HL-60 (cell line): ENCODE data around the gene GNG7.
"Not testable (repeated sequence)": the region's sequence is repeated elsewhere in the genome, so short reads cannot be mapped to it uniquely, and the experiment has no call there.

Experiments used
- DNase-seq, 2 experiments: peaks; one replicate each; pipeline ENCODE4 v3.0.0-alpha.2; 2010 to 2020; ENCODE audit warnings: low read depth in 1 of 2, low spot score in 1 of 2
- H3K27ac ChIP-seq: fragments of 250-450 bp; sonication (Bioruptor Pico); replicated peaks from 2 replicates; pipeline ENCODE4 v1.5.1; 2020; ENCODE audit warnings: mild to moderate bottlenecking, moderate library complexity
- H3K27me3 ChIP-seq: fragments of 250-450 bp; sonication (Bioruptor Pico); 2 replicates; pipeline ENCODE4 v1.5.1; 2021; ENCODE audit warnings: mild to moderate bottlenecking, moderate library complexity; ENCODE audit not compliant: insufficient read depth, poor library complexity, severe bottlenecking
- H3K4me3 ChIP-seq: replicated peaks from 2 replicates; pipeline ENCODE4 v1.5.1; 2011; ENCODE audit warnings: mild to moderate bottlenecking, control low read depth, low read length; ENCODE audit not compliant: insufficient read depth
- GABPA ChIP-seq: IDR thresholded peaks from 2 replicates; pipeline ENCODE4 v1.6.1; 2012; ENCODE audit warnings: low read depth
- POLR2AphosphoS5 ChIP-seq: IDR thresholded peaks from 2 replicates; pipeline ENCODE4 v1.6.1; 2012; ENCODE audit warnings: low read depth
- SPI1 ChIP-seq: IDR thresholded peaks from 2 replicates; pipeline ENCODE4 v1.6.1; 2012; ENCODE audit warnings: low read depth, mild to moderate bottlenecking, borderline replicate concordance
- TF ChIP-seq, protein P1 (sequence below): IDR thresholded peaks from one replicate; pipeline ENCODE4 v1.5.1; 2011; ENCODE audit warnings: low read length, control low read depth, inconsistent platforms; ENCODE audit not compliant: insufficient read depth
- TF ChIP-seq, protein P2 (sequence below): IDR thresholded peaks from 2 replicates; pipeline ENCODE4 v1.6.1; 2012; ENCODE audit warnings: low read depth; ENCODE audit not compliant: insufficient replicate concordance

Gene GNG7

DNA sequence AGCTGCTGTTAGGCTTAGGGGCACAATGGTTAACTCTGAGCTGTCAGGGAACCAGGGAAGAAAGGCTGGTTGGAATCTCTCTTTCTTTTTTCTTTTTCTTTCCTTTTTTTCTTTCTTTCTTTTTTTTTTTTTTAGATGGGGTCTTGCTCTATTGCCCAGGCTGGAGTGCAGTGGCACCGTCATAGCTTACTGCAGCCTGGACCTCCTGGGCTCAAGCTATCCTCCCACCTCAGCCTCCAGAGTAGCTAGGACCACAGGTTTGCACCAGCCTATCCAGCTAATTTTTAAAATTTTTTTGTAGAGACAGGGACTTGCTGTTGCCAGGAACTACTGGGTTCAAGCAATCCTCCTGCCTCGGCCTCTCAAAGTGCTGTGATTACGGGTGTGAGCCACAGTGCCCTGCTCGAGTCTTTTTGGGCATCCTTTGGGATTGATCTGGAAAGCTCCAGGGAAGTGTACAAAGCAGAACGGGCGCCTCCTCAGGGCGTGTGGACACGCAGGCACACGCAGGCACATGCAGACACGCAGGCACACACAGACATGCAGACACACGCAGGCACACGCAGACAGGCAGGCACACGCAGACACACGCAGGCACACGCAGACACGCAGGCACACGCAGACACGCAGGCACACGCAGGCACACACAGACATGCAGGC lies 127.4 kb downstream of the GNG7 start:
- Histone ChIP-seq H3K4me3 (no peak overlapping the region), H3K27me3 (no peaks in the 10 kb centered on the region), H3K27ac (no peak overlapping the region)
- TF ChIP-seq, protein P1, sequence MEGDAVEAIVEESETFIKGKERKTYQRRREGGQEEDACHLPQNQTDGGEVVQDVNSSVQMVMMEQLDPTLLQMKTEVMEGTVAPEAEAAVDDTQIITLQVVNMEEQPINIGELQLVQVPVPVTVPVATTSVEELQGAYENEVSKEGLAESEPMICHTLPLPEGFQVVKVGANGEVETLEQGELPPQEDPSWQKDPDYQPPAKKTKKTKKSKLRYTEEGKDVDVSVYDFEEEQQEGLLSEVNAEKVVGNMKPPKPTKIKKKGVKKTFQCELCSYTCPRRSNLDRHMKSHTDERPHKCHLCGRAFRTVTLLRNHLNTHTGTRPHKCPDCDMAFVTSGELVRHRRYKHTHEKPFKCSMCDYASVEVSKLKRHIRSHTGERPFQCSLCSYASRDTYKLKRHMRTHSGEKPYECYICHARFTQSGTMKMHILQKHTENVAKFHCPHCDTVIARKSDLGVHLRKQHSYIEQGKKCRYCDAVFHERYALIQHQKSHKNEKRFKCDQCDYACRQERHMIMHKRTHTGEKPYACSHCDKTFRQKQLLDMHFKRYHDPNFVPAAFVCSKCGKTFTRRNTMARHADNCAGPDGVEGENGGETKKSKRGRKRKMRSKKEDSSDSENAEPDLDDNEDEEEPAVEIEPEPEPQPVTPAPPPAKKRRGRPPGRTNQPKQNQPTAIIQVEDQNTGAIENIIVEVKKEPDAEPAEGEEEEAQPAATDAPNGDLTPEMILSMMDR, result no peak
- TF ChIP-seq GABPA, result no peak
- no peak for TF ChIP-seq POLR2AphosphoS5
- TF ChIP-seq SPI1, result no peak
- TF ChIP-seq, protein P2, sequence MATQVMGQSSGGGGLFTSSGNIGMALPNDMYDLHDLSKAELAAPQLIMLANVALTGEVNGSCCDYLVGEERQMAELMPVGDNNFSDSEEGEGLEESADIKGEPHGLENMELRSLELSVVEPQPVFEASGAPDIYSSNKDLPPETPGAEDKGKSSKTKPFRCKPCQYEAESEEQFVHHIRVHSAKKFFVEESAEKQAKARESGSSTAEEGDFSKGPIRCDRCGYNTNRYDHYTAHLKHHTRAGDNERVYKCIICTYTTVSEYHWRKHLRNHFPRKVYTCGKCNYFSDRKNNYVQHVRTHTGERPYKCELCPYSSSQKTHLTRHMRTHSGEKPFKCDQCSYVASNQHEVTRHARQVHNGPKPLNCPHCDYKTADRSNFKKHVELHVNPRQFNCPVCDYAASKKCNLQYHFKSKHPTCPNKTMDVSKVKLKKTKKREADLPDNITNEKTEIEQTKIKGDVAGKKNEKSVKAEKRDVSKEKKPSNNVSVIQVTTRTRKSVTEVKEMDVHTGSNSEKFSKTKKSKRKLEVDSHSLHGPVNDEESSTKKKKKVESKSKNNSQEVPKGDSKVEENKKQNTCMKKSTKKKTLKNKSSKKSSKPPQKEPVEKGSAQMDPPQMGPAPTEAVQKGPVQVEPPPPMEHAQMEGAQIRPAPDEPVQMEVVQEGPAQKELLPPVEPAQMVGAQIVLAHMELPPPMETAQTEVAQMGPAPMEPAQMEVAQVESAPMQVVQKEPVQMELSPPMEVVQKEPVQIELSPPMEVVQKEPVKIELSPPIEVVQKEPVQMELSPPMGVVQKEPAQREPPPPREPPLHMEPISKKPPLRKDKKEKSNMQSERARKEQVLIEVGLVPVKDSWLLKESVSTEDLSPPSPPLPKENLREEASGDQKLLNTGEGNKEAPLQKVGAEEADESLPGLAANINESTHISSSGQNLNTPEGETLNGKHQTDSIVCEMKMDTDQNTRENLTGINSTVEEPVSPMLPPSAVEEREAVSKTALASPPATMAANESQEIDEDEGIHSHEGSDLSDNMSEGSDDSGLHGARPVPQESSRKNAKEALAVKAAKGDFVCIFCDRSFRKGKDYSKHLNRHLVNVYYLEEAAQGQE, result no peak
- DNase-seq, result no peak

DNA sequence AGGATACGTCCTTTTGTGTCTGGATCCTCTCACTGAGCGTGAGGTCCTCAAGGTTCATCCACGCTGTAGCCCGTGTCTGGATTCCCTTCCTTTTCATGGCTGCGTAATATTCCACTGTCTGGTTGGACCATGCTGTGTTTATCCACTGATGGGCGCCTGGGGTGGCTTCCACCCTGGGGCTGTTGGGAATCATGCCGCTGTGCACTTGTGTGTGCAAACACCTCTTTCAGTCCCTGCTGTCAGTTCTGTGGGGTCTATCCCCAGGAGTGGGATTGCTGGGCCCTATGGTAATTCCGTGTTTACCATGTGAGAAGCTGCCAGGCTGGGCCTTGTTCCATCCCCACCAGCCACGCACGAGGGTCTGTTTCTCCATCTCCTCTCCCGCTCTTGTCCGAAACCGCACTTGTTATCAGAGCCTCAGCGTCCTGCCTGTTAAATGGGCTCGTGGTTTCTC lies 128.0 kb downstream of the GNG7 start:
- Histone ChIP-seq H3K4me3 (no peak overlapping the region), H3K27me3 (no peaks in the 10 kb centered on the region), H3K27ac (no peak overlapping the region)
- TF ChIP-seq, protein P2, result no peak
- TF ChIP-seq SPI1 (no peak), POLR2AphosphoS5 (no peak), GABPA (no peak)
- TF ChIP-seq, protein P1, result no peak
- DNase-seq, result no peak

DNA sequence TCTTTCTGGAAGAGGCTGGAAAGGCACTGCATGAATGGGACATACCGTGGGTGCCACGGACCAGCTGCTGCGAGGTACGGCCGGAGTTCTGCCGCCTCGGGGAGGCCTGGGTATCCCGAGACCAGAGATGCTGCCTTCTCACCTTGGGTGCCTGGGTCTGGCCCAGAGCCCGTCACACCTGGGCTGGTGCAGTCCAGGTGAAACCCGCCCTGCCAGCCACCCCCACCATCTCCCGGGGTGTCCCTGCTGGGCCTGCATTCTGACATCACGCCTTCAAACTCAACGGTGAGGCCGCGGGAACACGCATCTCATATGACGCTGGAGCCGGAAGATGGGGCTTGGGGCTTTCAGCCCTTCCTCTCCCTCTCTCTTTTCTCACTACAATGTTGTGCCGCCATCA lies 128.6 kb downstream of the GNG7 start:
- DNase-seq, result no peak
- Histone ChIP-seq H3K4me3 (no peak overlapping the region), H3K27ac (no peak overlapping the region), H3K27me3 (no peaks in the 10 kb centered on the region)
- no peak for TF ChIP-seq GABPA
- TF ChIP-seq, protein P1, result no peak
- TF ChIP-seq SPI1, result no peak
- TF ChIP-seq, protein P2, result no peak
- no peak for TF ChIP-seq POLR2AphosphoS5

DNA sequence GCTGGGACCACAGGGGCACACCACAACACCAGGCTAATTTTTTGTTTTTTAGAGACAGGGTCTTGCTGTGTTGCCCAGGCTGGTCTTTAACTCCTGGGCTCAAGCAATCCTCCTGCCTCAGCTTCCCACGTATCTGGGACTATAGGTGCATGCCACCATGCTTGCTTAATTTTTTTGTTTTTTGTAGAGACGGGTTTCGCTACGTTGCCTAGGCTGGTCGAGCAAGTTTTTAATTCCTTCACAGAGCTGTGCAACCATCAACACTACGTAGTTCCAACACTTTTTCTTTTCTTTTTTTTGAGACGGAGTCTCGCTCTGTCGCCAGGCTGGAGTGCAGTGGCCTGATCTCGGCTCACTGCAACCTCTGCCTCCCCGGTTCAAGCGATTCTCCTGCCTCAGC lies 130.3 kb downstream of the GNG7 start:
- H3K27me3 ChIP-seq, H3K4me3 ChIP-seq, H3K27ac ChIP-seq, DNase-seq: not testable (repeated sequence)
